HEK293T (cell line): ENCODE results near the gene KCNMA1.

Experiments
- ELF4 ChIP-seq: fragments of 450-650 bp; IDR thresholded peaks from 2 replicates; pipeline ENCODE4 v1.6.1; 2017; ENCODE audit warnings: antibody characterized with exemption
- FOXK2 ChIP-seq: fragments of 450-650 bp; IDR thresholded peaks from 2 replicates; pipeline ENCODE4 v1.6.1; 2016; ENCODE audit warnings: mild to moderate bottlenecking
- HDGF ChIP-seq: fragments of 450-650 bp; IDR thresholded peaks from 2 replicates; pipeline ENCODE4 v1.6.1; 2017; ENCODE audit warnings: antibody characterized with exemption, borderline replicate concordance
- SP1 ChIP-seq: fragments of 450-650 bp; IDR thresholded peaks from 2 replicates; pipeline ENCODE4 v1.6.1; 2017
- TF ChIP-seq, protein P1 (sequence below): fragments of 450-650 bp; IDR thresholded peaks from 2 replicates; pipeline ENCODE4 v1.6.1; 2016

DNA sequence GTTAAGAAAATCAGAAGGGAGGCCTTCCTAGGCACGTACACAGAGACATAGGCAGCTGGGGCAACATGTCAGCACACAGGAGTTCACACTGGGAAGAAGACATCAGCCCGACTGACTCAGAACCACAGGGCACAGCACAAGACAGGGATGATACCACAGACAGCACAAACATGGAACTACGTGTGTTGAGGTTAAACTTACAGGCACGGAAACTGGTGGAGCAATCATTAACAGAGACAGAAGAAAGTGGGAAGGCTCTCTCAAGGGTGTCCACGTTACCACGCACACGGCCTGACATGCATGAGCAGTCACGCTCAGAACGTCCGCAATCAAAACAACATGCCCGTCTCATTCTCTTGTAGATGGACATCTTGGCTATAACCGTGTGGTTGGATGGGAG is 636.4 kb downstream of the KCNMA1 start:
- TF ChIP-seq SP1, result no peak
- TF ChIP-seq ELF4, result no peak
- TF ChIP-seq HDGF, result no peak
- TF ChIP-seq FOXK2, result no peak
- TF ChIP-seq, protein P1, sequence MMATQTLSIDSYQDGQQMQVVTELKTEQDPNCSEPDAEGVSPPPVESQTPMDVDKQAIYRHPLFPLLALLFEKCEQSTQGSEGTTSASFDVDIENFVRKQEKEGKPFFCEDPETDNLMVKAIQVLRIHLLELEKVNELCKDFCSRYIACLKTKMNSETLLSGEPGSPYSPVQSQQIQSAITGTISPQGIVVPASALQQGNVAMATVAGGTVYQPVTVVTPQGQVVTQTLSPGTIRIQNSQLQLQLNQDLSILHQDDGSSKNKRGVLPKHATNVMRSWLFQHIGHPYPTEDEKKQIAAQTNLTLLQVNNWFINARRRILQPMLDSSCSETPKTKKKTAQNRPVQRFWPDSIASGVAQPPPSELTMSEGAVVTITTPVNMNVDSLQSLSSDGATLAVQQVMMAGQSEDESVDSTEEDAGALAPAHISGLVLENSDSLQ, result no peak
